HFFc6 (cell line): ENCODE measurements around the gene CFAP70. TPM values are rescaled to one million over a fixed set of nuclear protein-coding genes. Genes with fewer than 3 reads are reported as not detected.

Experiments used
- DNase-seq: peaks from one replicate; pipeline ENCODE4 v3.0.0-alpha.2; 2018
- H3K27ac Mint-ChIP-seq: 2 replicates; pipeline ENCODE4 v1.8.0; 2020; ENCODE audit warnings: mild to moderate bottlenecking, mixed read lengths
- H3K27me3 Mint-ChIP-seq: 2 replicates; pipeline ENCODE4 v1.8.0; 2021; ENCODE audit warnings: mild to moderate bottlenecking, moderate library complexity, mixed read lengths; ENCODE audit not compliant: insufficient read depth
- H3K36me3 Mint-ChIP-seq: 2 replicates; pipeline ENCODE4 v1.8.0; 2021; ENCODE audit warnings: low read depth, mixed read lengths
- H3K4me1 Mint-ChIP-seq: 2 replicates; pipeline ENCODE4 v1.8.0; 2020; ENCODE audit warnings: low read depth, mixed read lengths
- H3K4me3 Mint-ChIP-seq: 2 replicates; pipeline ENCODE4 v1.8.0; 2020; ENCODE audit warnings: mild to moderate bottlenecking, moderate library complexity, mixed read lengths
- H3K9me3 Mint-ChIP-seq: 2 replicates; pipeline ENCODE4 v1.8.0; 2020; ENCODE audit warnings: mild to moderate bottlenecking, mixed read lengths
- total RNA-seq, 6 experiments: library from RNA; stranded (reverse); fragmentation: NEBNext Ultra II Directional; extraction: Animal tissue kit (Norgen Biotek cat#: 25700); gene quantifications; 2 replicates in 1 of 6; 3 replicates in 5 of 6; pipeline ENCODE4 v1.2.3, GENCODE V29; 2021
- TF ChIP-seq, protein P1 (sequence below): fragments of 200-600 bp; sonication (generic); IDR thresholded peaks from 2 replicates; pipeline ENCODE4 v1.5.0; 2021; ENCODE audit warnings: antibody characterized with exemption, mild to moderate bottlenecking

CFAP70 gene
- total RNA-seq, 6 experiments from 2014 or later, result 0.13 to 0.43 (median 0.21) TPM

DNA sequence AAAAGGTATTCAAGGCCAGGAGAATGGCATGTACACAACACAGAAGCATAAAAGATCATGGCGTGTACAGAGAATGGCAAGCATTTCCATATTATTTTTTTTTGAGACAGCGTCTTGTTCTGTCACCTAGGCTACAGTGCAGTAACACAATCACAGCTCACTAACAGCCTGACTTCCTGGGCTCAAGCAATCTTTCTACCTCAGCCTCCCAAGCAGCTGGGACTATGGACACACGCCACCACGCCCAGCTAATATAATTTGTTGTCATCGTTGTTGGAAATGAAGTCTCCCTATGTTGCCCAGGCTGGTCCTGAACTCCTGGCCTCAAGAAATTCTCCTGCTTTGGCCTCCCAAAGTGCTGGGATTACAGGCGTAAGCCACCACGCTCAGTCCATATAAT lies 27.9 kb upstream of the CFAP70 start:
- Mint-ChIP-seq H3K4me3 (no peak overlapping the region), H3K36me3 (peaks cover 53% of the 10 kb centered on the region), H3K27me3 (no peaks in the 10 kb centered on the region), H3K9me3 (no peaks in the 10 kb centered on the region), H3K4me1 (no peaks in the 10 kb centered on the region), H3K27ac (no peak overlapping the region)
- no peak for DNase-seq
- TF ChIP-seq, protein P1, sequence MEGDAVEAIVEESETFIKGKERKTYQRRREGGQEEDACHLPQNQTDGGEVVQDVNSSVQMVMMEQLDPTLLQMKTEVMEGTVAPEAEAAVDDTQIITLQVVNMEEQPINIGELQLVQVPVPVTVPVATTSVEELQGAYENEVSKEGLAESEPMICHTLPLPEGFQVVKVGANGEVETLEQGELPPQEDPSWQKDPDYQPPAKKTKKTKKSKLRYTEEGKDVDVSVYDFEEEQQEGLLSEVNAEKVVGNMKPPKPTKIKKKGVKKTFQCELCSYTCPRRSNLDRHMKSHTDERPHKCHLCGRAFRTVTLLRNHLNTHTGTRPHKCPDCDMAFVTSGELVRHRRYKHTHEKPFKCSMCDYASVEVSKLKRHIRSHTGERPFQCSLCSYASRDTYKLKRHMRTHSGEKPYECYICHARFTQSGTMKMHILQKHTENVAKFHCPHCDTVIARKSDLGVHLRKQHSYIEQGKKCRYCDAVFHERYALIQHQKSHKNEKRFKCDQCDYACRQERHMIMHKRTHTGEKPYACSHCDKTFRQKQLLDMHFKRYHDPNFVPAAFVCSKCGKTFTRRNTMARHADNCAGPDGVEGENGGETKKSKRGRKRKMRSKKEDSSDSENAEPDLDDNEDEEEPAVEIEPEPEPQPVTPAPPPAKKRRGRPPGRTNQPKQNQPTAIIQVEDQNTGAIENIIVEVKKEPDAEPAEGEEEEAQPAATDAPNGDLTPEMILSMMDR, result no peak

DNA sequence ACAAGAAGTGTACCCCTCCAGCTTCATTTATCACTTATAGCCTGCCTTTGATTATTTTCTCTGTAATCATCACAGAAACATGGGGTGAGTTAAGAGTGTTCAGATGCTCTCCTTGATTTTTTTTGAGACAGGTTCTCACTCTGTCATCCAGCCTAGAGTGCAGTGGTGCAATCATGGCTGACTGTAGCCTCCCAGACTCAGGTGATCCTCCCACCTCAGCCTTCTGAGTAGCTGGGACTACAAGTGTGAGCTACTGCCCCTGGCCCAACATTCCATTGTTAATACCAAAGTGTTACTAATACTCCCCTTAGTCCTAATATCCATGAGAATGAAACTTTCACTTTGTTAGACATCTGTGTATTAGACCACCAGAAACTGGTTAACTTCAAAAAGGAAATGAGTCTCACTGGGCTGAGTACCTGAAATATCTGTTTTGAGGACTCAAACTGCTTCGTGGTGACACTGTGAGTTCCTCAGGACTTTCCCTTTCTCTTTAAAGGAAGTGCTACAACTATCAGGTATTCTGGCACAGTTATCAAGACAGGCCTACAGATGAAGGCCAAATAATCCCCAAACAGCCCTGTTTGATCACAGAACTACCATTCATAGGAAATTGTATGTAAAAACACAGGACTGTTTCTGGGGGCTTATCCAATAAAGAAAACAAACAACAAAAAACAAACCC lies 20.5 kb upstream of the CFAP70 start:
- H3K27me3 Mint-ChIP-seq, result no peaks in the 10 kb centered on the region; the same call in 1 of the 2 replicates
- no peak overlapping the region for H3K4me3 Mint-ChIP-seq
- no peaks in the 10 kb centered on the region for H3K9me3 Mint-ChIP-seq
- DNase-seq, result no peak
- TF ChIP-seq, protein P1, result no peak
- H3K36me3 Mint-ChIP-seq, result peaks cover 48% of the 10 kb centered on the region
- no peak overlapping the region for H3K27ac Mint-ChIP-seq
- no peaks in the 10 kb centered on the region for H3K4me1 Mint-ChIP-seq

DNA sequence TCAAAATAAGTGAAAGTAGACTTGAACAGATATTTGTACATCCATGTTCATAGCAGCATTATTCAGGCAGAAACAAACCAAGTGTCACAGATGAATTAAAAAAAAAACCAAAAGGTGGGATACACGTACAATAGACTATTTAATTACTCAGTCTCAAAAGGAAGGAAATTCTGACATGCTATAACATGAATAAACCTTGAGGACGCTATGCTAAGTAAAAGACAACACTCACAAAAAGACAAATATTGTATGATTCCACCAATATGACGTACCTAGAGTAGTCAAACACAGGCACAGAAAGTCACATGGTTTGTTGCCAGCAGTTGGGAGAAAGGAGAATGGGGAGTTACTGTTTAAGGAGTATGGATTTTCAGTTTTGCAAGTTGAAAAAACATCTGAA lies 18.0 kb upstream of the CFAP70 start:
- no peak overlapping the region for H3K27ac Mint-ChIP-seq
- DNase-seq, result no peak
- TF ChIP-seq, protein P1, result no peak
- H3K4me3 Mint-ChIP-seq, result no peak overlapping the region
- no peaks in the 10 kb centered on the region; the same call in 1 of the 2 replicates for H3K27me3 Mint-ChIP-seq
- H3K36me3 Mint-ChIP-seq, result peaks cover 36% of the 10 kb centered on the region
- no peaks in the 10 kb centered on the region for H3K9me3 Mint-ChIP-seq
- H3K4me1 Mint-ChIP-seq, result no peaks in the 10 kb centered on the region

DNA sequence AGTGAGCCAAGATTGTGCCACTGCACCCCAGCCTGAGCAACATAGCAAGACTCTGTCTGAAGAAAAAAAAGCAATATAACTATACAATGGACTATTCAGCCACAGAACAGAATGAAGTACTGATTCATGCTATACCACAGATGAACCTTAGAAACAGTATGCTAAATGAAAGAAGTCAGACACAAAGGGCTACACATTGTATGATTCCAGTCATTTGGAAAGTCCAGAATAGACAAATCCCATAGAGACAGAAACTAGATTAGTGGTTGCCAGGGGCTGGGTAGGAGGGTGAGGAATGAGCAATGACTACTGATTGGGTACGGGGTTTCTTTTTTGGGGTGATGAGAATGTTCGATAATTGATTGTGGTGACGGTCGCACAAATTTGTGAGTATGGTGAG lies 9.6 kb upstream of the CFAP70 start:
- peaks cover 44% of the 10 kb centered on the region for H3K36me3 Mint-ChIP-seq
- H3K27ac Mint-ChIP-seq, result no peak overlapping the region
- no peak for DNase-seq
- H3K27me3 Mint-ChIP-seq, result no peaks in the 10 kb centered on the region; the same call in none of the 2 replicates
- H3K4me1 Mint-ChIP-seq, result no peaks in the 10 kb centered on the region
- no peaks in the 10 kb centered on the region for H3K9me3 Mint-ChIP-seq
- no peak overlapping the region for H3K4me3 Mint-ChIP-seq
- TF ChIP-seq, protein P1, result no peak

DNA sequence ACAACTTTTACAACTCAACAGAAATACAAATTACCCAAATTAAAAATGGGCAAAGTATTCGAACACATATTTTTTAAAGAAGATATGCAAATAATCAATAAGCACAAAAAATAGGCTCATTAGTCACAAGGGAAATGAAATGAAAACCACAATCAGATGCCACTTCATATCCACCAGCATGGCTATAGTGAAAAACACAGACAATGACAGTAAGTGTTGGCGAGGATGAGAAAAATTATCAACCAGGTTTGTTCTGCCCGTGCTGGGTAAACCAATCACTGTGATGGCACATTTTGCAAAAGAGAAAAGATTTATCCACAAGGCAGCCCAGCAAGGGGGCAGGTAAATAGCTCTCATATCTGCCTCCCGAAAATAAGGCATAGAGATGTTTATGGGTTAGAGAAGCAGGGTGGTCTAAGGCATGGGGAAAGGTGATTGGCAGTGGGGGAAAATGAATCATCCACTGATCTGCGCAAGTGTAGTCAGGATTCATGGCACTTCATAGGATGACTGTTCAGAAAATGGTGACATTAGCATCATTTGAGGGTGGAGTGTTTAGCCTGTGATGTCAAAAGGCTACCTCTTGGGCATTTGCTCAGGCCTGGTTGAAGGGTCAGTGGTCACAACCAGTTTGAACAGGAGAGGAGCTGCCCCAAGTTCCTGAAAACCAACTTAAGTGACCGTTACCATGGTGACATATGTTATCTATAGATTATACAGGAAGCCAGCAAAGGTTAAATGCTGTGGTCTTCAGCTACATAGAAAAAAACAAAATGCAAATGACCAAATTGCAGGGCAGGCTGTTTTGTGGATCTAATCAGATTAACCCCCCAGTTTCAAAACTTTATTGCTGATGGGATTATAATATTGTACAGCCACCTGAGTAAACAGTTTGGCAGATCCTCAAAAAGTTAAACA lies 8.0 kb upstream of the CFAP70 start:
- H3K4me1 Mint-ChIP-seq, result no peaks in the 10 kb centered on the region
- no peak for DNase-seq
- TF ChIP-seq, protein P1, result no peak
- no peaks in the 10 kb centered on the region; the same call in none of the 2 replicates for H3K27me3 Mint-ChIP-seq
- H3K27ac Mint-ChIP-seq, result no peak overlapping the region
- peaks cover 44% of the 10 kb centered on the region for H3K36me3 Mint-ChIP-seq
- no peaks in the 10 kb centered on the region for H3K9me3 Mint-ChIP-seq
- no peak overlapping the region for H3K4me3 Mint-ChIP-seq
